ENCODE results near the gene EXD3. TPM values are rescaled to one million over a fixed set of nuclear protein-coding genes. Genes with fewer than 3 reads are reported as not detected.

EXD3 gene
- total and polyA plus RNA-seq, 4 donors: 9.4 to 43.5 (median 27.6) TPM

GRCh38 chr9:137312852-137313325, 110.1 kb downstream of the EXD3 start:
- peaks cover 32% of the 10 kb centered on the region for H3K36me3 ChIP-seq (ENCODE audit: control insufficient read depth, insufficient read depth, low read length)
- H3K27me3 ChIP-seq (ENCODE audit: control insufficient read depth, insufficient read depth, low read length): no peaks in the 10 kb centered on the region
- peaks cover 47% of the 10 kb centered on the region for H3K4me1 ChIP-seq (ENCODE audit: control insufficient read depth, insufficient read depth, low read length)
- no peaks in the 10 kb centered on the region for H3K9me3 ChIP-seq (ENCODE audit: control insufficient read depth, insufficient read depth, low read length)
- H3K27ac ChIP-seq (ENCODE audit: low read depth, low read length): no peak overlapping the region
- DNase-seq (ENCODE audit: low read depth in 4 of 6, low spot score in 6 of 6): no peak
- 94% methylated on average over 5 of the region's 6 CpGs for WGBS (ENCODE audit: insufficient coverage)
- no peak overlapping the region for H3K4me3 ChIP-seq (ENCODE audit: low read depth, low read length)

DNA sequence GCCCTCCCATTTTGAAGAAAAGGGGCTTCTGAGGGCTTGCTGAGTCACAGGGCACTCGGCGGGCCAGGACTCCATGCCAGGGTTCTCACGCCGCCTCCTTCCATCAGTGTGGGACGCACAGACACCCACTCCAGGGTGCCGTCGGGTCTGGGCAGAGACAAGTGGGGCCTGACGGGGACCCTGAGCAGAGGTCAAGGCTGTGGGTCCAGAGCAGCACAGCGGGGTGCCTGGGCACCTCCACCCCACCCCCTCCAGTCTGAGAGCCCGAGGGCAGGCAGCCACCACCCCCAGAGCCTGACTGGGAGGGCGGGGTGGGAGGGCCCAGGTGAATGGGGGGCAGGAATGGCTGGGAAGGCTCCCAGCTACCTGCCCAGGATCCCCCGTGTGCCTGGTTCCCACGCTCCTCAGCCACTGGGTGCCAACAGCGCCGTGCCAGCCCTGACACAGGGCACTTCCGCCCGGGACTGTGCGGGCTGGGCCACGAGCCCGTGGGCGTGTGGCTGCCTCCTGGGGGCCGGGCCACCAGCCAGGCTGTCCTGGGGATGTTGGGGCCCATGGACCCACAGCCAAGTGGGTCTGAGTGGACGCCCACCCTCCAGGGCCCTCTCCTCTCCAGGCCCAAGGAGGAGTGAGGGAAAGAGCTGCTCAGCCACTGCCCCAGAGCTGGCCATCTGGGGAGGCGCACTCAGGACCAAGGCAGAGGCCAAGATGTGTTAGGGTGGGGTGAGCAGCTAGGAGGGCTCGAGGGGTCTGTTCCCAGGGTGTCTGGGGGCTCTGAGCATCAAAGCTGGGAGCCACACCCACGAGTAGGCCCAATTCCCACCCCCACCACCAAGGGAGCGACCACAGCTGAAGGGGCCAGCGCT, 110.7 kb downstream of the EXD3 start:
- H3K27me3 ChIP-seq (ENCODE audit: control insufficient read depth, insufficient read depth, low read length): no peaks in the 10 kb centered on the region
- WGBS (ENCODE audit: insufficient coverage): 70% methylated on average over 22 of the region's 28 CpGs
- no peak overlapping the region for H3K27ac ChIP-seq (ENCODE audit: low read depth, low read length)
- H3K36me3 ChIP-seq (ENCODE audit: control insufficient read depth, insufficient read depth, low read length): peaks cover 28% of the 10 kb centered on the region
- no peaks in the 10 kb centered on the region for H3K9me3 ChIP-seq (ENCODE audit: control insufficient read depth, insufficient read depth, low read length)
- H3K4me1 ChIP-seq (ENCODE audit: control insufficient read depth, insufficient read depth, low read length): peaks cover 46% of the 10 kb centered on the region
- no peak for DNase-seq (ENCODE audit: low read depth in 4 of 6, low spot score in 6 of 6)
- no peak overlapping the region for H3K4me3 ChIP-seq (ENCODE audit: low read depth, low read length)

- Histone ChIP-seq H3K36me3 (ENCODE audit: control insufficient read depth, insufficient read depth, low read length) (peaks cover 25% of the 10 kb centered on the region), H3K4me3 (ENCODE audit: low read depth, low read length) (no peak overlapping the region), H3K27me3 (ENCODE audit: control insufficient read depth, insufficient read depth, low read length) (no peaks in the 10 kb centered on the region), H3K9me3 (ENCODE audit: control insufficient read depth, insufficient read depth, low read length) (no peaks in the 10 kb centered on the region), H3K27ac (ENCODE audit: low read depth, low read length) (no peak overlapping the region), H3K4me1 (ENCODE audit: control insufficient read depth, insufficient read depth, low read length) (peaks cover 46% of the 10 kb centered on the region)
- 84% methylated on average over 25 of the region's 27 CpGs for WGBS (ENCODE audit: insufficient coverage)
- no peak for DNase-seq (ENCODE audit: low read depth in 4 of 6, low spot score in 6 of 6)
Observed at GRCh38 chr9:137311171-137311985, 111.6 kb downstream of the EXD3 start.

DNA sequence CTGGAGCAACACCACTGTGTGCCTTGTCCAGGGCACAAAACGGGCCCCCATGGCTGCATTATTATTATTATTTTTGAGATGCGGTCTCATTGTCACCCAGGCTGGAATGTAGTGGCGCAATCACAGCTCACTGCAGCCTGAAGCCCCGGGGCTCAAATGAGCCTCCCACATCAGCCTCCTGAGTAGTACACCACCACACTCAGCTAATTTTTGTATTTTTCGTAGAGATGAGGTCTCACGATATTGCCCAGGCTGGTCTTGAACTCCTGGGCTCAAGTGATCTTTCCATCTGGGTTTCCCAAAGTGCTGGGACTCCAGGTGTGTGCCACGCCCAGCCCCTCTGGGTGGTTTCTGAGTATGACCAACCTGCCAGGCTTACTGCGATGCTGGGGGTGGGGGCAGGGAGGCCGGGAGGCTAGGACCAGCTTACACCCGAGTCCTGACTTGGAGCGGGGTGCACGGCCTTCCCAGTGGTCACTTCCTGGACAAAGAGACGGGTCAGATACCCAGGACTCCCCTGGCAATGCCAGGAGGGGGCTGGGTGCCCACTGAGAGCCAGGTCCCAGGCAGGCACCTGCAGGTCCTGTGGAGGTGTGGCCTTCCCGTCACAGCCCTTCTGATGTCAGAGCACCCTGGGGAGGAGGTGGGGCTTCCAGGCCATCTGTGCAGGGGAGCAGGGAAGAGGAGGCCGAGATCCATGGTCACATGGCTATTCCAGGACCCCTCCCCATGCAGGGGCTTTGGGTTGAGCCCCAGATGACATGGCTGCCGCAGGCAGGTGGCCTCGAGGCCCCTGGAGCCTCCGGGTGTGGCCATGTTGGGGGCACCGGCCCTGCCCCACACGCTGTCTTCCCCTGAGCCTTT, 112.5 kb downstream of the EXD3 start:
- H3K27ac ChIP-seq (ENCODE audit: low read depth, low read length): no peak overlapping the region
- no peaks in the 10 kb centered on the region for H3K9me3 ChIP-seq (ENCODE audit: control insufficient read depth, insufficient read depth, low read length)
- H3K36me3 ChIP-seq (ENCODE audit: control insufficient read depth, insufficient read depth, low read length): peaks cover 25% of the 10 kb centered on the region
- H3K27me3 ChIP-seq (ENCODE audit: control insufficient read depth, insufficient read depth, low read length): no peaks in the 10 kb centered on the region
- H3K4me1 ChIP-seq (ENCODE audit: control insufficient read depth, insufficient read depth, low read length): peaks cover 50% of the 10 kb centered on the region
- 79% methylated on average over 17 of the region's 20 CpGs for WGBS (ENCODE audit: insufficient coverage)
- no peak overlapping the region for H3K4me3 ChIP-seq (ENCODE audit: low read depth, low read length)
- no peak for DNase-seq (ENCODE audit: low read depth in 4 of 6, low spot score in 6 of 6)

- Histone ChIP-seq H3K27me3 (ENCODE audit: control insufficient read depth, insufficient read depth, low read length) (no peaks in the 10 kb centered on the region), H3K4me1 (ENCODE audit: control insufficient read depth, insufficient read depth, low read length) (peaks cover 50% of the 10 kb centered on the region)
- 94% methylated on average over 15 of the region's 15 CpGs for WGBS (ENCODE audit: insufficient coverage)
Observed at GRCh38 chr9:137309368-137310188, 113.4 kb downstream of the EXD3 start.

DNA sequence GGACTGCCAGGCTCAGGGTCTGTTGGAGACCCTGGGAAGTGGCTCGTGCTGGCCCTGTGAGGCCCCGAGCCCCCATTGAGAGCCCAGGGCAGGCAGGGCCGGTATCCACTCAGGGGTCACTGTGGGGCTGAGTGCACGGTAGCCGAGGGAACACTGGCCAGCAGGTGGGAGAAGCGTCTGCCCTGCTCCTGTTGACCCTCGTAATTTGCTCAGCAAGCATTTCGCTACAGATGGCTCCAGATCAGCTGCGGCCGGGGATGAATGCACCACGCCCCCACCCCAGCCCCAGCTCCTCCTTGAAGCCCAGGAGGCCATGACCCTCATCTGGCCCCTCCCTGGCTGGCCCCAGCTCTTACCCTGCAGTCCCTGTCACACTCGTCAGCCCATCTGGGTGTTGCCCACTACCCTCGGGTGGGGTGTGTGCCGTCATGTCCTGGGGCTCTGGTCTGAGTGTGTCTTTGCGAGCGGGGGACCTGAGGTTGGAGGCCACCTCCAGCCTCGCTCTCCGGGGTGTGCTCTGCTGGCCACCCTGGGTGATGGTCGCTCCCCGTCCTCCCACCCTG, 114.8 kb downstream of the EXD3 start:
- Histone ChIP-seq H3K4me1 (ENCODE audit: control insufficient read depth, insufficient read depth, low read length) (peaks cover 57% of the 10 kb centered on the region), H3K27ac (ENCODE audit: low read depth, low read length) (no peak overlapping the region), H3K4me3 (ENCODE audit: low read depth, low read length) (no peak overlapping the region), H3K9me3 (ENCODE audit: control insufficient read depth, insufficient read depth, low read length) (no peaks in the 10 kb centered on the region), H3K27me3 (ENCODE audit: control insufficient read depth, insufficient read depth, low read length) (no peaks in the 10 kb centered on the region), H3K36me3 (ENCODE audit: control insufficient read depth, insufficient read depth, low read length) (peaks cover 13% of the 10 kb centered on the region)
- 51% methylated on average over 19 of the region's 20 CpGs for WGBS (ENCODE audit: insufficient coverage)
- no peak for DNase-seq (ENCODE audit: low read depth in 4 of 6, low spot score in 6 of 6)

More at GRCh38 chr9:137309368-137310188, 113.4 kb downstream of the EXD3 start:
- no peak overlapping the region for H3K4me3 ChIP-seq (ENCODE audit: low read depth, low read length)
- peaks cover 20% of the 10 kb centered on the region for H3K36me3 ChIP-seq (ENCODE audit: control insufficient read depth, insufficient read depth, low read length)
- no peak overlapping the region for H3K27ac ChIP-seq (ENCODE audit: low read depth, low read length)
- no peak for DNase-seq (ENCODE audit: low read depth in 4 of 6, low spot score in 6 of 6)
- H3K9me3 ChIP-seq (ENCODE audit: control insufficient read depth, insufficient read depth, low read length): no peaks in the 10 kb centered on the region

GRCh38 chr9:137307255-137308056, 115.5 kb downstream of the EXD3 start:
- H3K4me1 ChIP-seq (ENCODE audit: control insufficient read depth, insufficient read depth, low read length): peaks cover 63% of the 10 kb centered on the region
- 54% methylated on average over 30 of the region's 30 CpGs for WGBS (ENCODE audit: insufficient coverage)
- no peak overlapping the region for H3K4me3 ChIP-seq (ENCODE audit: low read depth, low read length)
- no peaks in the 10 kb centered on the region for H3K27me3 ChIP-seq (ENCODE audit: control insufficient read depth, insufficient read depth, low read length)
- H3K27ac ChIP-seq (ENCODE audit: low read depth, low read length): no peak overlapping the region
- H3K36me3 ChIP-seq (ENCODE audit: control insufficient read depth, insufficient read depth, low read length): peaks cover 8% of the 10 kb centered on the region
- no peaks in the 10 kb centered on the region for H3K9me3 ChIP-seq (ENCODE audit: control insufficient read depth, insufficient read depth, low read length)
- no peak for DNase-seq (ENCODE audit: low read depth in 4 of 6, low spot score in 6 of 6)

- no peaks in the 10 kb centered on the region for H3K27me3 ChIP-seq (ENCODE audit: control insufficient read depth, insufficient read depth, low read length)
Observed at GRCh38 chr9:137306850-137307254, 116.1 kb downstream of the EXD3 start.

More at GRCh38 chr9:137306850-137307254, 116.1 kb downstream of the EXD3 start:
- no peak overlapping the region for H3K4me3 ChIP-seq (ENCODE audit: low read depth, low read length)
- no peaks in the 10 kb centered on the region for H3K9me3 ChIP-seq (ENCODE audit: control insufficient read depth, insufficient read depth, low read length)
- H3K36me3 ChIP-seq (ENCODE audit: control insufficient read depth, insufficient read depth, low read length): peaks cover 6% of the 10 kb centered on the region
- H3K27ac ChIP-seq (ENCODE audit: low read depth, low read length): peak overlapping the region; percentile 88
- 49% methylated on average over 23 of the region's 23 CpGs for WGBS (ENCODE audit: insufficient coverage)
- no peak for DNase-seq (ENCODE audit: low read depth in 4 of 6, low spot score in 6 of 6)
- peaks cover 61% of the 10 kb centered on the region for H3K4me1 ChIP-seq (ENCODE audit: control insufficient read depth, insufficient read depth, low read length)
